K562 (cell line): ENCODE measurements around the gene SCAPER. TPM values are rescaled to one million over a fixed set of nuclear protein-coding genes. Genes with fewer than 3 reads are reported as not detected.

Source experiments
- SETDB1 ChIP-seq: IDR thresholded peaks from one replicate; pipeline ENCODE4 v1.6.1; 2012; ENCODE audit warnings: low read length, control low read depth, inconsistent platforms
- TRIM24 ChIP-seq, 2 experiments: fragments of 450-650 bp; IDR thresholded peaks; 2 replicates each; pipeline ENCODE4 v1.6.1; 2016
- ZNF586 ChIP-seq: fragments of 450-650 bp; formaldehyde crosslinking; conservative IDR thresholded peaks from 2 replicates; pipeline ENCODE4 v1.4.0; 2020; ENCODE audit warnings: mild to moderate bottlenecking, moderate library complexity
- polyA plus RNA-seq, 8 experiments: library from polyadenylated mRNA; depleted of rRNA in 4 of 8; stranded (reverse) in 5 of 8; unstranded in 3 of 8; fragments of >200 nt; fragmentation: Nextera tagmentation in 2 of 8; fragmentation: Illumina TruSeq in 1 of 8; extraction: Ambion mirVana in 2 of 8; extraction: Trizol in 1 of 8; gene quantifications; 2 replicates each; pipeline versions ENCODE4 v1.2.1 to v1.2.3, GENCODE V29; 2011 to 2014; ENCODE audit warnings: inconsistent platforms in 1 of 8, missing spikeins in 1 of 8
- total RNA-seq, 7 experiments: library from RNA; depleted of rRNA in 6 of 7; stranded (reverse); fragments of >200 nt in 6 of 7; fragmentation: Illumina TruSeq in 2 of 7; extraction: Trizol in 2 of 7; gene quantifications; 2 replicates each; pipeline versions ENCODE4 v1.2.1 to v1.2.3, GENCODE V29; 2011 to 2021; ENCODE audit warnings: low replicate concordance in 1 of 7
- TF ChIP-seq, protein P1 (sequence below): fragments of 450-650 bp; IDR thresholded peaks from 2 replicates; pipeline ENCODE4 v1.6.1; 2016; ENCODE audit warnings: mild to moderate bottlenecking, moderate library complexity
- TF ChIP-seq, protein P2 (sequence below): fragments of 200-800 bp; sonication (Bioruptor generic); IDR thresholded peaks from 2 replicates; pipeline ENCODE4 v1.6.1; 2017; ENCODE audit warnings: missing genetic modification characterization, missing compliant biosample characterization

Gene SCAPER
- total and polyA plus RNA-seq, 9 of the 15 experiments (the other 6 are each of a cell fraction or from before 2014, with no cell fraction given): 1.3 to 5.7 (median 3.2) TPM

- TF ChIP-seq, protein P1, sequence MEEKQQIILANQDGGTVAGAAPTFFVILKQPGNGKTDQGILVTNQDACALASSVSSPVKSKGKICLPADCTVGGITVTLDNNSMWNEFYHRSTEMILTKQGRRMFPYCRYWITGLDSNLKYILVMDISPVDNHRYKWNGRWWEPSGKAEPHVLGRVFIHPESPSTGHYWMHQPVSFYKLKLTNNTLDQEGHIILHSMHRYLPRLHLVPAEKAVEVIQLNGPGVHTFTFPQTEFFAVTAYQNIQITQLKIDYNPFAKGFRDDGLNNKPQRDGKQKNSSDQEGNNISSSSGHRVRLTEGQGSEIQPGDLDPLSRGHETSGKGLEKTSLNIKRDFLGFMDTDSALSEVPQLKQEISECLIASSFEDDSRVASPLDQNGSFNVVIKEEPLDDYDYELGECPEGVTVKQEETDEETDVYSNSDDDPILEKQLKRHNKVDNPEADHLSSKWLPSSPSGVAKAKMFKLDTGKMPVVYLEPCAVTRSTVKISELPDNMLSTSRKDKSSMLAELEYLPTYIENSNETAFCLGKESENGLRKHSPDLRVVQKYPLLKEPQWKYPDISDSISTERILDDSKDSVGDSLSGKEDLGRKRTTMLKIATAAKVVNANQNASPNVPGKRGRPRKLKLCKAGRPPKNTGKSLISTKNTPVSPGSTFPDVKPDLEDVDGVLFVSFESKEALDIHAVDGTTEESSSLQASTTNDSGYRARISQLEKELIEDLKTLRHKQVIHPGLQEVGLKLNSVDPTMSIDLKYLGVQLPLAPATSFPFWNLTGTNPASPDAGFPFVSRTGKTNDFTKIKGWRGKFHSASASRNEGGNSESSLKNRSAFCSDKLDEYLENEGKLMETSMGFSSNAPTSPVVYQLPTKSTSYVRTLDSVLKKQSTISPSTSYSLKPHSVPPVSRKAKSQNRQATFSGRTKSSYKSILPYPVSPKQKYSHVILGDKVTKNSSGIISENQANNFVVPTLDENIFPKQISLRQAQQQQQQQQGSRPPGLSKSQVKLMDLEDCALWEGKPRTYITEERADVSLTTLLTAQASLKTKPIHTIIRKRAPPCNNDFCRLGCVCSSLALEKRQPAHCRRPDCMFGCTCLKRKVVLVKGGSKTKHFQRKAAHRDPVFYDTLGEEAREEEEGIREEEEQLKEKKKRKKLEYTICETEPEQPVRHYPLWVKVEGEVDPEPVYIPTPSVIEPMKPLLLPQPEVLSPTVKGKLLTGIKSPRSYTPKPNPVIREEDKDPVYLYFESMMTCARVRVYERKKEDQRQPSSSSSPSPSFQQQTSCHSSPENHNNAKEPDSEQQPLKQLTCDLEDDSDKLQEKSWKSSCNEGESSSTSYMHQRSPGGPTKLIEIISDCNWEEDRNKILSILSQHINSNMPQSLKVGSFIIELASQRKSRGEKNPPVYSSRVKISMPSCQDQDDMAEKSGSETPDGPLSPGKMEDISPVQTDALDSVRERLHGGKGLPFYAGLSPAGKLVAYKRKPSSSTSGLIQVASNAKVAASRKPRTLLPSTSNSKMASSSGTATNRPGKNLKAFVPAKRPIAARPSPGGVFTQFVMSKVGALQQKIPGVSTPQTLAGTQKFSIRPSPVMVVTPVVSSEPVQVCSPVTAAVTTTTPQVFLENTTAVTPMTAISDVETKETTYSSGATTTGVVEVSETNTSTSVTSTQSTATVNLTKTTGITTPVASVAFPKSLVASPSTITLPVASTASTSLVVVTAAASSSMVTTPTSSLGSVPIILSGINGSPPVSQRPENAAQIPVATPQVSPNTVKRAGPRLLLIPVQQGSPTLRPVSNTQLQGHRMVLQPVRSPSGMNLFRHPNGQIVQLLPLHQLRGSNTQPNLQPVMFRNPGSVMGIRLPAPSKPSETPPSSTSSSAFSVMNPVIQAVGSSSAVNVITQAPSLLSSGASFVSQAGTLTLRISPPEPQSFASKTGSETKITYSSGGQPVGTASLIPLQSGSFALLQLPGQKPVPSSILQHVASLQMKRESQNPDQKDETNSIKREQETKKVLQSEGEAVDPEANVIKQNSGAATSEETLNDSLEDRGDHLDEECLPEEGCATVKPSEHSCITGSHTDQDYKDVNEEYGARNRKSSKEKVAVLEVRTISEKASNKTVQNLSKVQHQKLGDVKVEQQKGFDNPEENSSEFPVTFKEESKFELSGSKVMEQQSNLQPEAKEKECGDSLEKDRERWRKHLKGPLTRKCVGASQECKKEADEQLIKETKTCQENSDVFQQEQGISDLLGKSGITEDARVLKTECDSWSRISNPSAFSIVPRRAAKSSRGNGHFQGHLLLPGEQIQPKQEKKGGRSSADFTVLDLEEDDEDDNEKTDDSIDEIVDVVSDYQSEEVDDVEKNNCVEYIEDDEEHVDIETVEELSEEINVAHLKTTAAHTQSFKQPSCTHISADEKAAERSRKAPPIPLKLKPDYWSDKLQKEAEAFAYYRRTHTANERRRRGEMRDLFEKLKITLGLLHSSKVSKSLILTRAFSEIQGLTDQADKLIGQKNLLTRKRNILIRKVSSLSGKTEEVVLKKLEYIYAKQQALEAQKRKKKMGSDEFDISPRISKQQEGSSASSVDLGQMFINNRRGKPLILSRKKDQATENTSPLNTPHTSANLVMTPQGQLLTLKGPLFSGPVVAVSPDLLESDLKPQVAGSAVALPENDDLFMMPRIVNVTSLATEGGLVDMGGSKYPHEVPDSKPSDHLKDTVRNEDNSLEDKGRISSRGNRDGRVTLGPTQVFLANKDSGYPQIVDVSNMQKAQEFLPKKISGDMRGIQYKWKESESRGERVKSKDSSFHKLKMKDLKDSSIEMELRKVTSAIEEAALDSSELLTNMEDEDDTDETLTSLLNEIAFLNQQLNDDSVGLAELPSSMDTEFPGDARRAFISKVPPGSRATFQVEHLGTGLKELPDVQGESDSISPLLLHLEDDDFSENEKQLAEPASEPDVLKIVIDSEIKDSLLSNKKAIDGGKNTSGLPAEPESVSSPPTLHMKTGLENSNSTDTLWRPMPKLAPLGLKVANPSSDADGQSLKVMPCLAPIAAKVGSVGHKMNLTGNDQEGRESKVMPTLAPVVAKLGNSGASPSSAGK: no peak
- TF ChIP-seq SETDB1 (no peak), ZNF586 (CRISPR knock-in tag) (no peak), TRIM24 (IDR thresholded peaks at IDR 0.05) (no peak)
- TF ChIP-seq, protein P2, sequence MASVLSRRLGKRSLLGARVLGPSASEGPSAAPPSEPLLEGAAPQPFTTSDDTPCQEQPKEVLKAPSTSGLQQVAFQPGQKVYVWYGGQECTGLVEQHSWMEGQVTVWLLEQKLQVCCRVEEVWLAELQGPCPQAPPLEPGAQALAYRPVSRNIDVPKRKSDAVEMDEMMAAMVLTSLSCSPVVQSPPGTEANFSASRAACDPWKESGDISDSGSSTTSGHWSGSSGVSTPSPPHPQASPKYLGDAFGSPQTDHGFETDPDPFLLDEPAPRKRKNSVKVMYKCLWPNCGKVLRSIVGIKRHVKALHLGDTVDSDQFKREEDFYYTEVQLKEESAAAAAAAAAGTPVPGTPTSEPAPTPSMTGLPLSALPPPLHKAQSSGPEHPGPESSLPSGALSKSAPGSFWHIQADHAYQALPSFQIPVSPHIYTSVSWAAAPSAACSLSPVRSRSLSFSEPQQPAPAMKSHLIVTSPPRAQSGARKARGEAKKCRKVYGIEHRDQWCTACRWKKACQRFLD (CRISPR knock-in tag): no peak
Observed at GRCh38 chr15:76386926-76387325, 518.2 kb downstream of the SCAPER start (continued).
